Measurements from ENCODE around the gene AHRR.

Gene AHRR

DNA sequence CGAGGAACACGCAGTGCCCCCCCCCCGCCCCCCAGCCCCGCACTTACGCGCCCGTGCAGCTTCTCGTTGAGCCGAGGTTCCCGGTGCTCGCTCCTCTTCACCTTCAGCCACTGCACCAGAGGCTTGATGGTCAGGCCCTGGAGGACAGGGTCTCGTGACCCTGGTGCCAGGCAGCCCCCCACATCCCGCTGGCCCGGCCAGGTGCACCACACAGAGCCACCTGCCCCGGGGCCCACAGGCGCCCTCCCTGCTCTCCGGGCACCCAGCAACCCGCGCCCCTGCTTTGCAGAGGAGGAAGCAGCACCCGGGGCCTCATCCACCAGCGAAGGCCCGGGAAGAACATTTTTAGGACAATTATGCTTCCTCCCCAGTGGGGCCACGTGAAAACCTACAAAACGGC lies 160.5 kb downstream of the AHRR start:
- ChIA-PET CTCF (no interaction called here), POLR2A (no interaction called here)
- TF ChIP-seq, protein P1, sequence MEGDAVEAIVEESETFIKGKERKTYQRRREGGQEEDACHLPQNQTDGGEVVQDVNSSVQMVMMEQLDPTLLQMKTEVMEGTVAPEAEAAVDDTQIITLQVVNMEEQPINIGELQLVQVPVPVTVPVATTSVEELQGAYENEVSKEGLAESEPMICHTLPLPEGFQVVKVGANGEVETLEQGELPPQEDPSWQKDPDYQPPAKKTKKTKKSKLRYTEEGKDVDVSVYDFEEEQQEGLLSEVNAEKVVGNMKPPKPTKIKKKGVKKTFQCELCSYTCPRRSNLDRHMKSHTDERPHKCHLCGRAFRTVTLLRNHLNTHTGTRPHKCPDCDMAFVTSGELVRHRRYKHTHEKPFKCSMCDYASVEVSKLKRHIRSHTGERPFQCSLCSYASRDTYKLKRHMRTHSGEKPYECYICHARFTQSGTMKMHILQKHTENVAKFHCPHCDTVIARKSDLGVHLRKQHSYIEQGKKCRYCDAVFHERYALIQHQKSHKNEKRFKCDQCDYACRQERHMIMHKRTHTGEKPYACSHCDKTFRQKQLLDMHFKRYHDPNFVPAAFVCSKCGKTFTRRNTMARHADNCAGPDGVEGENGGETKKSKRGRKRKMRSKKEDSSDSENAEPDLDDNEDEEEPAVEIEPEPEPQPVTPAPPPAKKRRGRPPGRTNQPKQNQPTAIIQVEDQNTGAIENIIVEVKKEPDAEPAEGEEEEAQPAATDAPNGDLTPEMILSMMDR (IDR thresholded peaks at IDR 0.05; ENCODE audit: control extremely low read depth, extremely low read depth, low read depth, missing control alignments), result no peak
- no peak for DNase-seq (ENCODE audit: extremely low spot score)

DNA sequence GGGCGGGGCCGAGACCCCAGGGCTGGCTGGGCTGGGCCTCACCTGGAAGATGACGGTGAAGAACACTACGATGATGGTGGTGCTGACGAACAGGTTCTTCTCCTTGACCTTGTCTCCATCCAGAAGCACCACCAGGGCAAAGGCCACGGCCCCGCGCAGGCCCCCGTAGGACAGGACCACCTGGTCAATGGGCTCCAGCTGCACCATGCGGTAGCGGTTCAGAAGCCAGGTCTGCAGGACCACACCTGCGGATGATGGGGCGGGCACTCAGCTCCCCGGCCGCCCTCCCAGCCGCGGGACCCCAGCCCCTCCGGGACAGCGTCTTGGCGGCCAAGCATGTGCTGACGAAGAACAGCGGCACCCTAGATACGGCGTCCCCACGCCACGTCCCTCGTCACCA lies 161.0 kb downstream of the AHRR start:
- CTCF ChIA-PET, result no interaction called here
- TF ChIP-seq, protein P1 (IDR thresholded peaks at IDR 0.05; ENCODE audit: control extremely low read depth, extremely low read depth, low read depth, missing control alignments), result no peak
- no peak for DNase-seq (ENCODE audit: extremely low spot score)

DNA sequence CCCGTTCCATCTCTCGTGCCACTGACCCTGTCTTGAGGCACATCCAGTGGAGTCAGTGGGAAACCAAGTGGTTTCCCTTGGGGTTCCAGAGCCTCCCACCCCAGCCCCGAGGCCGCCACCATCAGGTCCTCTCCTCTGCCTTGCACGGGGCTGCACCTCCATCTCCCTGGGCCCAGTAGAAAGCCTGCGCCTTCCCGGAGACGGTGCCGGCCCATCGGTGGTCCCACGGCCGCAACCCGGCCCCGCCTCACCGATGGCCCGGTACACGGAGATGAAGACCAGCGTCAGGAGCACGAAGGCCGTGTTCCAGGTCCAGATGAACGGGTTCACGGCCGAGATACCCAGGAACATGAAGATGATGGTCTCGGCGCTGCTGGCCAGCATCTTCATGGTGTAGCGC lies 161.5 kb downstream of the AHRR start:
- POLR2A ChIA-PET, result no interaction called here
- CTCF ChIA-PET, result no interaction called here
- TF ChIP-seq, protein P1 (IDR thresholded peaks at IDR 0.05; ENCODE audit: control extremely low read depth, extremely low read depth, low read depth, missing control alignments), result no peak
- no peak for DNase-seq (ENCODE audit: extremely low spot score)

More for the DNA sequence above, 161.0 kb downstream of the AHRR start:
- POLR2A ChIA-PET, result no interaction called here

DNA sequence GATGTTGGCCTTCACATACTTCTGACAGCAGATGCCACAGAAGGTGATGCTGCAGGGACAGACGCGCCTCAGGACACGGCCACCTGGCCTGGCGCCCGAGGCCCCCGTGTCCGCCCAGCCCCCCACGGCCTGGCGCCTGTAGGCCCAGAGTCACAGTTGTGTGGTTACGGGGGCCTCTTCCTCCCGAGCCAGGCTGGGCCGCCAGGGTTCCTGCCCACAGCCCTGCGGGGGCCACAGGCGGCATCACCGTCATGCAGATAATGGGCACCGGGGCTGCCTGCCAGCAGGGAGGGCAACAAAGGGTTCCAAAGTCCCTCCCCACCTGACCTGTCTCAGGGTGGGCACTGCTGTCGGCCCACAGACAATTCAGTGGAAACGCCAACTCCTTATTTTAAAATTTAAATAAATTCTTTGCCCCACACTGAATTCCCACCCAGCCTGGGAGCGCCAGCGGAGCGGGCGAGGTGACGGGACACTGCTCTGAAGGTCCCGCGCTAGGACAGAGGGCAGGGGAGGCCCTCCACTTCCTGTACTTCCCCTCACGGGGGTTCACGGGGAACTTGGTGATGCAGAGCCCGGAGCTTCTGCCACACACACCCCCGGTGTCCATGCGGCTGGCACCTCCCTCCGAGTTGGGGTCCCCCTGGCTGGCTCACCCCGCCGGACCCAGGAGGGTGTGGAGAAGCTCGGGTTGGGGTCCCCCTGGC lies 162.1 kb downstream of the AHRR start:
- ChIA-PET CTCF (interaction anchor here (1.0 kb wide), 1 partner anchor 9 kb away, joined by 3 read pairs; no protein-coding TSS in a partner anchor), POLR2A (no interaction called here)
- TF ChIP-seq, protein P1 (IDR thresholded peaks at IDR 0.05; ENCODE audit: control extremely low read depth, extremely low read depth, low read depth, missing control alignments), result no peak
- DNase-seq (ENCODE audit: extremely low spot score), result no peak

DNA sequence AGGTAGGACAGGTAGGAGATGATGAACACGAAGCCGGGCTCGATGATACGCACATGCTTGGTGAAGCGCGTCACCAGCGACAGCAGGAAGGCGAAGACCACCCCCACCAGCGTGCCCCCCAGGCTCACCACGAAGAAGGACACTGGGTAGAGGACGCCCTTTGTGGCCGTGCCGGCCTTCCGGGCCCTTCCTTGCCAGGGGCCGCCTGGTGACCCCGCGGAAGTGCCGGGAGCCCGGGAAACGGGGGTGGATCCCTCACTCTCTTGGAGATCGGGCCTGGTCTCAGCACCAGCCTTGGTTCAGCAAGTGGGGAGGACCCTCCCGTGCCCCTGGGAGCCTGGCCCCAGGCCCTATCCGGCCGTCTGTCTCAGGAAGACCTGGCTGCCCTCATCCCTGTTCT lies 163.0 kb downstream of the AHRR start:
- POLR2A ChIA-PET, result no interaction called here
- CTCF ChIA-PET, result interaction anchor here (1.0 kb wide), 1 partner anchor 10 kb away, joined by 3 read pairs; no protein-coding TSS in a partner anchor
- DNase-seq (ENCODE audit: extremely low spot score), result no peak
- TF ChIP-seq, protein P1 (IDR thresholded peaks at IDR 0.05; ENCODE audit: control extremely low read depth, extremely low read depth, low read depth, missing control alignments), result no peak

DNA sequence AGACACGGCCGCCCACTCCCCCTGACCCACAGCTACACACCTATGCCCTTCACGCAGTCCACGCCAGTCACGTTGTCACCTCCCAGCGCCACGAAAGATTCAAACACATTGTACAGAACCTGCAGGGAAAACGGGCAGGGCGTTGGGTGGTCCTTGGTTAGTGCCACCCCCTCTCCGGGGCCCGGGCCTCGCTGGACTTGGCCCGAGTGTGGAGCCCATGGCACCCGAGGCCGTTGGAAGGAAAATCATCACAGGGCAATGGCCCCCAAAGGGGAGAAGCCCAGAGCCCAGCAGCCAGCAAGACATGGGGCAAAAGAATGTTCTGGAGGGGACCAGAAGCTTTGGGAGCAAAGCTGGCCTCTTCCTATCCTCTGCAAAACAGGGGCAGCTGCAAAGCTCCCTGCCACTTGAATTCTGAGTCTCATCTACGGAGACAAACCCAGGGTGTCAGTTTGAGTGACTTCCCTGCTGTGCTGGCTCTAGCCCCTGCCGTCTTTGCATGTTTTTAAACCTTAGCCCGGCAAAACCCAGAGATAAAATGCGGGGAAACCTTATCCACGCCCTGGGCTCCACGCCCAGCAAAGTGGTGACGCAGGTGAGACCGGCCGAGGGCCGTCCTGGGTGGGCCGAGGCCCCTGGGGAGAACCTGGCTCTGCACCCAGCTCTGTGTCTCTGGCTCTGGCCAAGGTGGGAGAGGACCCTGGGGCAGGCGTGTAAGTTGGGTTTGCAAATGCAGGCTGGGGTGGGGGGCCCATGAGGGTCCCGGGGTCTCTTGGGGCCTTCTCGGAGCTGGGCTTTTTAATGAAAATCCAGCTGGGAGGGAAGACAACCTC lies 163.8 kb downstream of the AHRR start:
- no peak for DNase-seq (ENCODE audit: extremely low spot score)
- ChIA-PET CTCF (interaction anchor here (1.1 kb wide), 1 partner anchor 169 kb away, joined by 4 read pairs; no protein-coding TSS in a partner anchor), POLR2A (no interaction called here)
- TF ChIP-seq, protein P1 (IDR thresholded peaks at IDR 0.05; ENCODE audit: control extremely low read depth, extremely low read depth, low read depth, missing control alignments), result no peak

Measured in GM10248 (cell line).